Measurements from ENCODE around the gene C1orf198. TPM values are rescaled to one million over a fixed set of nuclear protein-coding genes. Genes with fewer than 3 reads are reported as not detected.
"Not testable (repeated sequence)": the region's sequence is repeated elsewhere in the genome, so short reads cannot be mapped to it uniquely, and the experiment has no call there.

The C1orf198 gene
- total and polyA plus RNA-seq, 8 donors, result 16.5 to 35.3 (median 20.7) TPM

DNA sequence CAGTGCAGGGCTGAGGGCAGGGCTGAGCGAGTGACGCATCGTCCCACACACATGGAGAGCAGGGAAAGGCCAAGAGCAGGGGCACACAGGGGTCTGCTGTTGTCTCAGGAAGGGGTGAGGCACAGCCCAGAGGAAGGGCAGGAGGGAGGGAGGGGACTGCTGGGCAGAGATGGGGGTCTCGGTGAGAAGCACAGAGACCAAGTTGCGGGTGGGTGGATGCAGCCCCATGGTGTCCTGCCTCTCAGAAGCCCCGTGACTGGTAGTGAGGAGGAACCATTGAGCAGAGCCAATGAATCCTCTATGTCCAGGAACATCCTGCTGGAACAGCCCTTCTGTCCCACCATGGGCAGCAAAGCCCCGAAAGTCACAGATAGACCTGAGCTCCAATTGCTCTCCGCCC lies 17.8 kb downstream of the C1orf198 start:
- WGBS, 2 donors, result 95 to 96% methylated on average over 8 of the region's 8 CpGs
- no peak for ATAC-seq
- Histone ChIP-seq H3K36me3 (peaks cover 0 to 13% (median 0%) of the 10 kb centered on the region in 3 donors), H3K27me3 (no peaks in the 10 kb centered on the region), H3K9me3 (no peaks in the 10 kb centered on the region), H3K27ac (peak overlapping the region; percentile 7 to 75 (median 40)), H3K4me3 (no peak overlapping the region), H3K4me1 (peaks cover 10 to 13% (median 10%) of the 10 kb centered on the region in 3 donors)
- FAIRE-seq, result no peak
- intact Hi-C loops (cut with DNase I), result no loop called here
- TF ChIP-seq, protein P1, sequence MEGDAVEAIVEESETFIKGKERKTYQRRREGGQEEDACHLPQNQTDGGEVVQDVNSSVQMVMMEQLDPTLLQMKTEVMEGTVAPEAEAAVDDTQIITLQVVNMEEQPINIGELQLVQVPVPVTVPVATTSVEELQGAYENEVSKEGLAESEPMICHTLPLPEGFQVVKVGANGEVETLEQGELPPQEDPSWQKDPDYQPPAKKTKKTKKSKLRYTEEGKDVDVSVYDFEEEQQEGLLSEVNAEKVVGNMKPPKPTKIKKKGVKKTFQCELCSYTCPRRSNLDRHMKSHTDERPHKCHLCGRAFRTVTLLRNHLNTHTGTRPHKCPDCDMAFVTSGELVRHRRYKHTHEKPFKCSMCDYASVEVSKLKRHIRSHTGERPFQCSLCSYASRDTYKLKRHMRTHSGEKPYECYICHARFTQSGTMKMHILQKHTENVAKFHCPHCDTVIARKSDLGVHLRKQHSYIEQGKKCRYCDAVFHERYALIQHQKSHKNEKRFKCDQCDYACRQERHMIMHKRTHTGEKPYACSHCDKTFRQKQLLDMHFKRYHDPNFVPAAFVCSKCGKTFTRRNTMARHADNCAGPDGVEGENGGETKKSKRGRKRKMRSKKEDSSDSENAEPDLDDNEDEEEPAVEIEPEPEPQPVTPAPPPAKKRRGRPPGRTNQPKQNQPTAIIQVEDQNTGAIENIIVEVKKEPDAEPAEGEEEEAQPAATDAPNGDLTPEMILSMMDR (IDR thresholded peaks at IDR 0.05), result no peak
- DNase-seq, result no peak

DNA sequence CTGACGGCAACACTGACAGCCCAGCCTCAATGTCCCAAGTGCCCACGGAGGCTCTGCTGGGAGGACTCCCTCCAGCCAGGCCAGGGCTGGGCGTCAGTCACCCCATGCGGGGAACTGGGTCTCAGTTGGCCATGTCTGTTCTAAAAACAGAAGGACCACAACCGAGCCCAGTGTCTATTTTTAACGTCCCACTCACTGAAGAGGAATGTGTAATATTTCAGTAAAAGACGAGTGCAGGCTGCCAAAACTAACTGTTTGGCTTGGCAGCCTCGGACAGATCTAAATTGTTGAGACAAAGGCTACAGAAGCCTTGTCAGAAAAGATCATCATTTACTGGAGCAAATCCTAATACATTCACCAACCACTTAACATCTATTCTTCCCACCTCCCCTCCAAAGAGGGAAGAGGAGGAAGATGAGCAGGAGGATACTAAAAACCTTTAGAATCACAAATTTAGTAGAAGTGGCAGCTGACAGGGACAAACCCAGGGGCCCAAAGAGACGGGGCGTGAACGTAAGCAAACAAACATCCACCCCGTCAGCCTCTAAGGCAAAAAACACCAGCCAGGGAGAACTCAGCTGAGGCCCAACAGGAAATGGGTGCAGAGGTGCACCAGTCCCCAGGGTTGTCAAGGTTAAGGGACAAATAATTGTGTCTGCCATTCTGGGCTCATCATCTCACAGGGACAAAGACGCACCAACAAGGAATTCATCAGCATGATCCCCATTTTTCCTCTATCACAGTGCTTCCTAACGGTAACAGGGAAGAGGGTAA lies 18.7 kb downstream of the C1orf198 start:
- Histone ChIP-seq H3K4me3 (no peak overlapping the region), H3K4me1 (peaks cover 10 to 13% (median 10%) of the 10 kb centered on the region in 3 donors), H3K9me3 (no peaks in the 10 kb centered on the region), H3K36me3 (peaks cover 0 to 9% (median 0%) of the 10 kb centered on the region in 3 donors), H3K27ac (peak overlapping the region; percentile 35 to 75 (median 66)), H3K27me3 (no peaks in the 10 kb centered on the region)
- ATAC-seq, result peak; percentile 68 to 88 (median 82)
- no peak for FAIRE-seq
- WGBS, 2 donors, result 39 to 51% methylated on average over 14 of the region's 14 CpGs
- intact Hi-C loops (cut with DNase I), result no loop called here
- DNase-seq, result peak in 2 of 6 donors; percentile 35 to 42
- TF ChIP-seq, protein P1 (IDR thresholded peaks at IDR 0.05), result no peak

DNA sequence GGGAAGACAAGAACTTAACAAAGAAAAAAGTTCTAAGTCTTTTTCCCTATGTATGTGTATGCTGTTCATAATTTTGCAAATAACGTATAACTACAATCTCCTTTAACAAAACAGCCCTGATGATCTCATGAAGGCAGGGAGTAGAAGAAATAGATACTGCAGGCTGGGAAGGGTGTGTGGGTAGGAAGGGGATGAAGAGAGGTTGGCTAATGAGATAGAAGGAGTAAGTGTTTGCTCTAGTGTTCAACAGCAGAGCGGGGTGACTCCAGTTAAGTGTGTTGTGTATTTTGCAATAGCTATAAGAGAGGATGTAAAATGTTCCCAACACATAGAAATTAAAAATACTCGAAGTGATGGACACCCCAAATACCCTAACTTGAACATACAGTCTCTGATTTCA lies 20.1 kb downstream of the C1orf198 start:
- H3K4me1 ChIP-seq, result peaks cover 10 to 13% (median 10%) of the 10 kb centered on the region in 3 donors
- no peaks in the 10 kb centered on the region for H3K27me3 ChIP-seq
- H3K27ac ChIP-seq, result no peak overlapping the region
- intact Hi-C loops (cut with DNase I), result no loop called here
- WGBS, 2 donors, result 91 to 96% methylated on average over 3 of the region's 3 CpGs
- no peaks in the 10 kb centered on the region for H3K9me3 ChIP-seq
- no peak for ATAC-seq
- peaks cover 0 to 14% (median 4%) of the 10 kb centered on the region in 3 donors for H3K36me3 ChIP-seq
- TF ChIP-seq, protein P1 (IDR thresholded peaks at IDR 0.05), result no peak
- no peak overlapping the region for H3K4me3 ChIP-seq
- FAIRE-seq, result no peak
- DNase-seq, result no peak

DNA sequence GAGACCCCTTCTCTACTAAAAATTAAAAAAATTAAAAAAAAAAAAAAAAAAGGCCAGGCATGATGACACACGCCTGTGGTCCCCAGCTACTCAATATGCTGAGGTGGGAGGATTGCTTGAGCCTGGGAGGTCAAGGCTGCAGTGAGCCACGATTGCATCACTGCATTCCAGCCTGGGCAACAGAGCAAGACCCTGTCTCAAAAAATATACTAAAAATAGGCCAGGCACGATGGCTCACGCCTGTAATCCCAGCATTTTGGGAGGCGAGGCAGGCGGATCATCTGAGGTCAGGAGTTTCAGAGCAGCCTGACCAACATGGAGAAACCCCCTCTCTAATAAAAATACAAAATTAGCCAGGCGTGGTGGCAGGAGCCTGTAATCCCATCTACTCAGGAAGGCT lies 23.1 kb downstream of the C1orf198 start:
- H3K27me3 ChIP-seq; FAIRE-seq; intact Hi-C loops (cut with DNase I); ATAC-seq; H3K27ac ChIP-seq; DNase-seq; H3K9me3 ChIP-seq; H3K4me3 ChIP-seq: not testable (repeated sequence)
- peaks cover 0 to 37% (median 10%) of the 10 kb centered on the region in 3 donors for H3K36me3 ChIP-seq
- peaks cover 5 to 11% (median 5%) of the 10 kb centered on the region in 3 donors for H3K4me1 ChIP-seq
- 87 to 91% methylated on average over 7 of the region's 7 CpGs for WGBS, 2 donors

DNA sequence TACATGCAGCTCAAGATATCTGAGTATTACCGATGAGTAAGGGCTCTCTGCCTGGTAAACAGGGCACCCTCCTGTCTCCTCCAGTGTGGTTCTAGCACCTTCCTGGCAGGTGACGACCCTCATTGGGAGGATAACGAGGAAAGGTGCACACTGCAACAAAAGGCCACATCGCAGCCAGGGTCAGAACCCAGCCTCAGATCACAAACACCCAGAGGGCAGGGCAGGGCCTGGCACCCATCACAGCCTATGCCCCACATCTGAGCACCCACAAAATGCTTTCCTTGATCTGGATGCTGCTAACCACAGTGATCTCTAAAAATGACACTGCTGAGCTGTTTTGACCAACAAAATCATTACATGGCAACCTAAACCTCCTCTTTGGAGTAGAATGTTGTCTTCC lies 23.8 kb downstream of the C1orf198 start:
- H3K36me3 ChIP-seq, result peaks cover 0 to 38% (median 10%) of the 10 kb centered on the region in 3 donors
- FAIRE-seq, result no peak
- DNase-seq, result no peak
- TF ChIP-seq, protein P1 (IDR thresholded peaks at IDR 0.05), result no peak
- WGBS, 2 donors, result 94 to 97% methylated on average over 4 of the region's 4 CpGs
- intact Hi-C loops (cut with DNase I), result no loop called here
- H3K4me1 ChIP-seq, result peaks cover 0 to 5% (median 4%) of the 10 kb centered on the region in 3 donors
- no peaks in the 10 kb centered on the region for H3K27me3 ChIP-seq
- H3K4me3 ChIP-seq, result no peak overlapping the region
- no peak for ATAC-seq
- no peaks in the 10 kb centered on the region for H3K9me3 ChIP-seq
- no peak overlapping the region for H3K27ac ChIP-seq
